ENCODE measurements around the gene GABRB3.

DNA sequence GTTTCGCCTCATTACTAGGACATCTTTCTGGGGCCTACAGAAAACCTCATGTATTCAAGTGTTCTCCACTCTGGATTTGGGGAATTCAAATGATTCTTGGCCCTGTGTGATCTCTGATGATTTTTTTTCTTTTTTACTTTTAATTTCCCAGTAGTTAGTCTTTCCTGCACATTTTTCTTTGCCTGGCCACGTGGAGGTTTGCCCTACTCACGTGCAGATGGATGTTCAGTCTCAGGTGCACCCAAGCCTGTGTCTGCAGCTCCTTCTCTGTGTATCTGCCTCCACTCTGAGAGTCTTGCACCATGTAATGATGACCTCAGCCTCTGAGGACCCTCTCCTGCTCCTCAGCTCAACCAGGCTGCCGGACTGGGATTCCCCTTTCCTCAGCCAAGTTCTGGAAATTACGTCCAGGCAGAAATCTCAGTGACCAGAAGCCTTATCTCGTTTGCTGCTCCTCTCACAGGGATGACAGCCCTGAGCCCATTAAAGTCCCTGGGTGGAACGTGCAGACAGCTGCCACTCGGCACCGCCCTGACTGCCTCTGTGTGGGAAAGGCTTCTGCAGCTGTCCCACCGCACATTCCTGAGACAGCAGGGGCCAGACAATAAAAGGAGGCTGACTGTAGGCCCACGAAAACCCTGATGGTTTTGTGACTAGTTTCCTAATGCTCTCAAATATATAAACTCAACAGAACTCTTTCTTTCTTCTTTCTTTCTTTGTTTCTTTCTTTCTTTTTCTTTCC, 31.4 kb upstream of the GABRB3 start:
- TF ChIP-seq POLR2AphosphoS5 (IDR thresholded peaks at IDR 0.05; ENCODE audit: low read depth, low read length), result no peak
- TF ChIP-seq, protein P1, sequence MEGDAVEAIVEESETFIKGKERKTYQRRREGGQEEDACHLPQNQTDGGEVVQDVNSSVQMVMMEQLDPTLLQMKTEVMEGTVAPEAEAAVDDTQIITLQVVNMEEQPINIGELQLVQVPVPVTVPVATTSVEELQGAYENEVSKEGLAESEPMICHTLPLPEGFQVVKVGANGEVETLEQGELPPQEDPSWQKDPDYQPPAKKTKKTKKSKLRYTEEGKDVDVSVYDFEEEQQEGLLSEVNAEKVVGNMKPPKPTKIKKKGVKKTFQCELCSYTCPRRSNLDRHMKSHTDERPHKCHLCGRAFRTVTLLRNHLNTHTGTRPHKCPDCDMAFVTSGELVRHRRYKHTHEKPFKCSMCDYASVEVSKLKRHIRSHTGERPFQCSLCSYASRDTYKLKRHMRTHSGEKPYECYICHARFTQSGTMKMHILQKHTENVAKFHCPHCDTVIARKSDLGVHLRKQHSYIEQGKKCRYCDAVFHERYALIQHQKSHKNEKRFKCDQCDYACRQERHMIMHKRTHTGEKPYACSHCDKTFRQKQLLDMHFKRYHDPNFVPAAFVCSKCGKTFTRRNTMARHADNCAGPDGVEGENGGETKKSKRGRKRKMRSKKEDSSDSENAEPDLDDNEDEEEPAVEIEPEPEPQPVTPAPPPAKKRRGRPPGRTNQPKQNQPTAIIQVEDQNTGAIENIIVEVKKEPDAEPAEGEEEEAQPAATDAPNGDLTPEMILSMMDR (IDR thresholded peaks at IDR 0.05), result no peak
- TF ChIP-seq, protein P2, sequence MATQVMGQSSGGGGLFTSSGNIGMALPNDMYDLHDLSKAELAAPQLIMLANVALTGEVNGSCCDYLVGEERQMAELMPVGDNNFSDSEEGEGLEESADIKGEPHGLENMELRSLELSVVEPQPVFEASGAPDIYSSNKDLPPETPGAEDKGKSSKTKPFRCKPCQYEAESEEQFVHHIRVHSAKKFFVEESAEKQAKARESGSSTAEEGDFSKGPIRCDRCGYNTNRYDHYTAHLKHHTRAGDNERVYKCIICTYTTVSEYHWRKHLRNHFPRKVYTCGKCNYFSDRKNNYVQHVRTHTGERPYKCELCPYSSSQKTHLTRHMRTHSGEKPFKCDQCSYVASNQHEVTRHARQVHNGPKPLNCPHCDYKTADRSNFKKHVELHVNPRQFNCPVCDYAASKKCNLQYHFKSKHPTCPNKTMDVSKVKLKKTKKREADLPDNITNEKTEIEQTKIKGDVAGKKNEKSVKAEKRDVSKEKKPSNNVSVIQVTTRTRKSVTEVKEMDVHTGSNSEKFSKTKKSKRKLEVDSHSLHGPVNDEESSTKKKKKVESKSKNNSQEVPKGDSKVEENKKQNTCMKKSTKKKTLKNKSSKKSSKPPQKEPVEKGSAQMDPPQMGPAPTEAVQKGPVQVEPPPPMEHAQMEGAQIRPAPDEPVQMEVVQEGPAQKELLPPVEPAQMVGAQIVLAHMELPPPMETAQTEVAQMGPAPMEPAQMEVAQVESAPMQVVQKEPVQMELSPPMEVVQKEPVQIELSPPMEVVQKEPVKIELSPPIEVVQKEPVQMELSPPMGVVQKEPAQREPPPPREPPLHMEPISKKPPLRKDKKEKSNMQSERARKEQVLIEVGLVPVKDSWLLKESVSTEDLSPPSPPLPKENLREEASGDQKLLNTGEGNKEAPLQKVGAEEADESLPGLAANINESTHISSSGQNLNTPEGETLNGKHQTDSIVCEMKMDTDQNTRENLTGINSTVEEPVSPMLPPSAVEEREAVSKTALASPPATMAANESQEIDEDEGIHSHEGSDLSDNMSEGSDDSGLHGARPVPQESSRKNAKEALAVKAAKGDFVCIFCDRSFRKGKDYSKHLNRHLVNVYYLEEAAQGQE (IDR thresholded peaks at IDR 0.05; ENCODE audit: insufficient read depth in 1 of 2, low read depth in 2 of 2, low read length in 1 of 2), result no peak
- no peak for TF ChIP-seq TCF7L2 (IDR thresholded peaks at IDR 0.05; ENCODE audit: low read depth, low read length)
- TF ChIP-seq SIN3A (IDR thresholded peaks at IDR 0.05; ENCODE audit: borderline replicate concordance, insufficient read depth, low read depth, low read length), result no peak

Data from Panc1 (cell line).